Measurements from ENCODE around the gene STK10.

STK10 gene

DNA sequence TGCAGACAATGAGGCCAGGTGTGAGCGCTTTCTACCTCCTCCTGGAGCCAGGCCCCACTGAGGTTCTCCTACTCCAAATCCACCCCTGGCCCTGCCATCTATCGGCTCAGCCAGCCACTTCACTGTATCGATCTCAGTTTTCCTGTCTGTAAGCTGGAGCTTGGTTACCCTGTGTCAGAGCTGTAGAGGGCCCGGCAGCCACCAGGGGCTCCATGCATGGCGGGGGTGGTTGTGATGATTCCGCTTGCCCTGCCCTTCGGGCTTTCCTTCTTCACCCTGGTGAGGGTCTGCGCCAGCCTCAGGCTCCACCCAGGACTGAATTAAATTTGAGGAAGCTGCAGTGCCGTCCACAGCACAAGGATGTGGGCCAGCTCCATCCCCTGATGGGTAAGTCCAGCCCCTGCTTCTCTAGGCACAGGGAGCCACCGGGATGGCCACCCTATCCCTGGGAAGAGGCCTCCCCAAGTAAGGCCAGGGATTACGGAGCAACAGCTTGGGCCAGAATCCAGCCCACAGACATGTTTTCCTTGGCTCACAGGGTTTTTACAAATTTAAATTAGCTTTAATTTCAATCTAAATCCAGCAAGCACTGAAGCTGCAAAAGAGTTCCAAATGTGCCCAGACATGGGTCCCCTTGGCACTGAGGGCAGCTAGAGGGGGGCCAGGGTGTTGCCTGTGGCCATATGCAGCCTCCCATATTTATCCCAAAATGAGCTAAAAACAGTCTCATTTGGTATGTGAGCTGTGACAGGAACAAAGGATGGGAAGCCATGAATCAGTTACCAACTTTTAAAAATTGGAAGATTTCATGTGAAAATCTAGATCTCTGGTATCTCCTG, 92.4 kb downstream of the STK10 start:
- ATAC-seq = no peak
- TF ChIP-seq ZNF70 (CRISPR knock-in tag; IDR thresholded peaks at IDR 0.05) (no peak), ESRRG (CRISPR knock-in tag; IDR thresholded peaks at IDR 0.05) (no peak), GLIS3 (CRISPR knock-in tag; IDR thresholded peaks at IDR 0.05) (no peak), ZC3H10 (CRISPR knock-in tag; IDR thresholded peaks at IDR 0.05) (no peak), ZNF565 (CRISPR knock-in tag; conservative IDR thresholded peaks at IDR 0.05; ENCODE audit: low read depth) (no peak), ZFP30 (CRISPR knock-in tag; IDR thresholded peaks at IDR 0.05) (no peak), ZNF8 (CRISPR knock-in tag; IDR thresholded peaks at IDR 0.05) (no peak), CSDC2 (CRISPR knock-in tag; IDR thresholded peaks at IDR 0.05) (no peak), ISL1 (CRISPR knock-in tag; IDR thresholded peaks at IDR 0.05) (no peak), RARB (CRISPR knock-in tag; IDR thresholded peaks at IDR 0.05) (no peak), TCF4 (CRISPR knock-in tag; IDR thresholded peaks at IDR 0.05; ENCODE audit: borderline replicate concordance) (no peak)
- TF ChIP-seq, protein P1, sequence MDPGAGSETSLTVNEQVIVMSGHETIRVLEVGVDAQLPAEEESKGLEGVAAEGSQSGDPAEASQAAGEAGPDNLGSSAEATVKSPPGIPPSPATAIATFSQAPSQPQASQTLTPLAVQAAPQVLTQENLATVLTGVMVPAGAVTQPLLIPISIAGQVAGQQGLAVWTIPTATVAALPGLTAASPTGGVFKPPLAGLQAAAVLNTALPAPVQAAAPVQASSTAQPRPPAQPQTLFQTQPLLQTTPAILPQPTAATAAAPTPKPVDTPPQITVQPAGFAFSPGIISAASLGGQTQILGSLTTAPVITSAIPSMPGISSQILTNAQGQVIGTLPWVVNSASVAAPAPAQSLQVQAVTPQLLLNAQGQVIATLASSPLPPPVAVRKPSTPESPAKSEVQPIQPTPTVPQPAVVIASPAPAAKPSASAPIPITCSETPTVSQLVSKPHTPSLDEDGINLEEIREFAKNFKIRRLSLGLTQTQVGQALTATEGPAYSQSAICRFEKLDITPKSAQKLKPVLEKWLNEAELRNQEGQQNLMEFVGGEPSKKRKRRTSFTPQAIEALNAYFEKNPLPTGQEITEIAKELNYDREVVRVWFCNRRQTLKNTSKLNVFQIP (CRISPR knock-in tag; IDR thresholded peaks at IDR 0.05; ENCODE audit: borderline replicate concordance, low read depth) = no peak
- TF ChIP-seq, protein P2, sequence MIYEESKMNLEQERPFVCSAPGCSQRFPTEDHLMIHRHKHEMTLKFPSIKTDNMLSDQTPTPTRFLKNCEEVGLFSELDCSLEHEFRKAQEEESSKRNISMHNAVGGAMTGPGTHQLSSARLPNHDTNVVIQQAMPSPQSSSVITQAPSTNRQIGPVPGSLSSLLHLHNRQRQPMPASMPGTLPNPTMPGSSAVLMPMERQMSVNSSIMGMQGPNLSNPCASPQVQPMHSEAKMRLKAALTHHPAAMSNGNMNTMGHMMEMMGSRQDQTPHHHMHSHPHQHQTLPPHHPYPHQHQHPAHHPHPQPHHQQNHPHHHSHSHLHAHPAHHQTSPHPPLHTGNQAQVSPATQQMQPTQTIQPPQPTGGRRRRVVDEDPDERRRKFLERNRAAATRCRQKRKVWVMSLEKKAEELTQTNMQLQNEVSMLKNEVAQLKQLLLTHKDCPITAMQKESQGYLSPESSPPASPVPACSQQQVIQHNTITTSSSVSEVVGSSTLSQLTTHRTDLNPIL (CRISPR knock-in tag; IDR thresholded peaks at IDR 0.05; ENCODE audit: low read depth) = no peak
- TF ChIP-seq, protein P3, sequence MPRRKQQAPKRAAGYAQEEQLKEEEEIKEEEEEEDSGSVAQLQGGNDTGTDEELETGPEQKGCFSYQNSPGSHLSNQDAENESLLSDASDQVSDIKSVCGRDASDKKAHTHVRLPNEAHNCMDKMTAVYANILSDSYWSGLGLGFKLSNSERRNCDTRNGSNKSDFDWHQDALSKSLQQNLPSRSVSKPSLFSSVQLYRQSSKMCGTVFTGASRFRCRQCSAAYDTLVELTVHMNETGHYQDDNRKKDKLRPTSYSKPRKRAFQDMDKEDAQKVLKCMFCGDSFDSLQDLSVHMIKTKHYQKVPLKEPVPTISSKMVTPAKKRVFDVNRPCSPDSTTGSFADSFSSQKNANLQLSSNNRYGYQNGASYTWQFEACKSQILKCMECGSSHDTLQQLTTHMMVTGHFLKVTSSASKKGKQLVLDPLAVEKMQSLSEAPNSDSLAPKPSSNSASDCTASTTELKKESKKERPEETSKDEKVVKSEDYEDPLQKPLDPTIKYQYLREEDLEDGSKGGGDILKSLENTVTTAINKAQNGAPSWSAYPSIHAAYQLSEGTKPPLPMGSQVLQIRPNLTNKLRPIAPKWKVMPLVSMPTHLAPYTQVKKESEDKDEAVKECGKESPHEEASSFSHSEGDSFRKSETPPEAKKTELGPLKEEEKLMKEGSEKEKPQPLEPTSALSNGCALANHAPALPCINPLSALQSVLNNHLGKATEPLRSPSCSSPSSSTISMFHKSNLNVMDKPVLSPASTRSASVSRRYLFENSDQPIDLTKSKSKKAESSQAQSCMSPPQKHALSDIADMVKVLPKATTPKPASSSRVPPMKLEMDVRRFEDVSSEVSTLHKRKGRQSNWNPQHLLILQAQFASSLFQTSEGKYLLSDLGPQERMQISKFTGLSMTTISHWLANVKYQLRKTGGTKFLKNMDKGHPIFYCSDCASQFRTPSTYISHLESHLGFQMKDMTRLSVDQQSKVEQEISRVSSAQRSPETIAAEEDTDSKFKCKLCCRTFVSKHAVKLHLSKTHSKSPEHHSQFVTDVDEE (CRISPR knock-in tag; IDR thresholded peaks at IDR 0.05) = no peak

DNA sequence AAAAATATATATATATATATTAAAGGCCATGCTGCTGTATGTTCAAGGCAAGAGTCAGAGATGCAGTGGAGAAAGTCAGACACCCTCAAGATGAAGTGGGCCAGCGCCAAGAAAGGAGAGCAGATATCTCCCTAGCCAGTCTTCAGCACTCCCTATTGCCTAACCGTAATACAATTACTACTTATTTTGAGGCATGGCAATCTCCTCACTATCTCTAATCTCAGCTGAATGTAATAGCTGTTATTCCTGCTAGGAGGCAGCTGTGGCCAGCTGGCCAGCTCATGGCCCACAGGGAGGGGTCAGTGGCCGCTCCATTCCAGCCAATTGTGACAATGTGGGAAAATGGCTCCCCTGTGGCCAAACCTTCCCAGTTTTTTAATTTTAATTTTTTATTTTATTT, 94.1 kb downstream of the STK10 start:
- TF ChIP-seq, protein P2 (CRISPR knock-in tag; IDR thresholded peaks at IDR 0.05; ENCODE audit: low read depth) = no peak
- TF ChIP-seq ISL1 (CRISPR knock-in tag; IDR thresholded peaks at IDR 0.05) (no peak), BACH2 (CRISPR knock-in tag; IDR thresholded peaks at IDR 0.05; ENCODE audit: borderline replicate concordance) (no peak), OSR1 (CRISPR knock-in tag; IDR thresholded peaks at IDR 0.05) (no peak), TOX (CRISPR knock-in tag; IDR thresholded peaks at IDR 0.05; ENCODE audit: borderline replicate concordance) (no peak), SNAI2 (CRISPR knock-in tag; IDR thresholded peaks at IDR 0.05) (no peak), RARB (CRISPR knock-in tag; IDR thresholded peaks at IDR 0.05) (no peak)
- TF ChIP-seq, protein P4, sequence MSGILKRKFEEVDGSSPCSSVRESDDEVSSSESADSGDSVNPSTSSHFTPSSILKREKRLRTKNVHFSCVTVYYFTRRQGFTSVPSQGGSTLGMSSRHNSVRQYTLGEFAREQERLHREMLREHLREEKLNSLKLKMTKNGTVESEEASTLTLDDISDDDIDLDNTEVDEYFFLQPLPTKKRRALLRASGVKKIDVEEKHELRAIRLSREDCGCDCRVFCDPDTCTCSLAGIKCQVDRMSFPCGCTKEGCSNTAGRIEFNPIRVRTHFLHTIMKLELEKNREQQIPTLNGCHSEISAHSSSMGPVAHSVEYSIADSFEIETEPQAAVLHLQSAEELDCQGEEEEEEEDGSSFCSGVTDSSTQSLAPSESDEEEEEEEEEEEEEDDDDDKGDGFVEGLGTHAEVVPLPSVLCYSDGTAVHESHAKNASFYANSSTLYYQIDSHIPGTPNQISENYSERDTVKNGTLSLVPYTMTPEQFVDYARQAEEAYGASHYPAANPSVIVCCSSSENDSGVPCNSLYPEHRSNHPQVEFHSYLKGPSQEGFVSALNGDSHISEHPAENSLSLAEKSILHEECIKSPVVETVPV (CRISPR knock-in tag; IDR thresholded peaks at IDR 0.05) = no peak
- TF ChIP-seq, protein P1 (CRISPR knock-in tag; IDR thresholded peaks at IDR 0.05; ENCODE audit: borderline replicate concordance, low read depth) = no peak
- ATAC-seq = no peak
